Stimulated activated CD4-positive, alpha-beta T cell treated with anti-CD3 and anti-CD28 coated beads, Interleukin-4, amount 100 ng/mL, for 48 hours (primary cell): ENCODE data around the gene FRAS1.
"Not testable (repeated sequence)": the region's sequence is repeated elsewhere in the genome, so short reads cannot be mapped to it uniquely, and the experiment has no call there.

Source experiments
- DNase-seq, 2 donors: peaks; one replicate each; pipeline ENCODE4 v3.0.0-alpha.2; 2020; ENCODE audit warnings: low read depth in 2 of 2

FRAS1 gene

DNA sequence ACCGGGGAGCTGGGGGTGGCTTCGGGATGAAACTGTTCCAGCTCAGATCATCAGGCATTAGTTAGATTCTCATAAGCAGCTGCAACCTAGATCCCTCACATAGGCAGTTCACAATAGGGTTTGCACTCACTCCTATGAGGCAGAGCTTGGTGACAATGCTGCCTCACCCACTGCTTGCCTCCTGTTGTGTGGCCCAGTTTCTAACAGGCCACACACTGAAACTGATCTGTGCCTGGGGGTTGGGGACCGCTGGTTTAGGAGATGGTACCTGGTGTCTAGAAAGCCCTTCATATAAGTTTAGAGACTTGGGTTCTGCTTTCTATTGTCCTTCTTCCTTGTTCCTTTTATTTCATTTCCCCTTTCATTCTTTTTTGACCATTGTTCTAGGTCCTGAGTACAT lies 234.2 kb downstream of the FRAS1 start:
- no peak for DNase-seq

DNA sequence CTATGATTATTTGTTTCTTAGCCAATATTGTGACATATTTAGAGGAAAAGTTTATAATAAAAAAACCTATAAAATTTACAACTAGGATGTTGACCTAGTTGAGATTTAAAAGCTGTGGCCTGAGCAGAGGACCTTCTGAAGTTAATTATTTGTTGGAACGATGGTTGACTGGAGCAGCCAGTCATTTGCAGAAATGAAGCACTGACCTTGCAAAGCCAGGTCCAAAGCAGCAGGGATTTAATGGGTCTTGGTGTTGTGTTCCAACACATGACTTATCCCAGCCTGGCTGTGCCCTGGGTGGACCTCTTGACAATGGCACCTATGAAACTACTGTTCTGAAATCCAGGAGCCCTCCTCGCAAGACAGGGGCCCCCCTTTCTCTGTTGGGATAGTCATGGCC lies 235.2 kb downstream of the FRAS1 start:
- no peak for DNase-seq

DNA sequence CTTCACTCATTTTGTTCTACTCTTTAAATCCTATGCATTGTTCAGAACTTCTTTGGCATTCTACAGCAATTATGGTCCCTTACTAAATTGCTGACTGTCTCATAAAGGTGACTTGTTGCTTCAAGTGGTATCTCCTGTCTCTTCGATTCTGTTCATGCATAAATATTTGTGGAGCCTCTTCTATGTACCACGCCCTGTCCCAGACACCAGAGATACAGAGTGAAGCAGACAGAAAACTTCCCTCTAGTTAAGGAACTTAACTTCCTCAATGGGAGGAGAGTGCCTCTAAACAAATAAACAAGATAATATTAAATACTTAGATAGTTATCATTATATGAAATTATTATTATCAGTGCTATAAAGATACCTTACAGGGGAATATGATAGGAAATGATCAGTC lies 235.7 kb downstream of the FRAS1 start:
- no peak for DNase-seq

DNA sequence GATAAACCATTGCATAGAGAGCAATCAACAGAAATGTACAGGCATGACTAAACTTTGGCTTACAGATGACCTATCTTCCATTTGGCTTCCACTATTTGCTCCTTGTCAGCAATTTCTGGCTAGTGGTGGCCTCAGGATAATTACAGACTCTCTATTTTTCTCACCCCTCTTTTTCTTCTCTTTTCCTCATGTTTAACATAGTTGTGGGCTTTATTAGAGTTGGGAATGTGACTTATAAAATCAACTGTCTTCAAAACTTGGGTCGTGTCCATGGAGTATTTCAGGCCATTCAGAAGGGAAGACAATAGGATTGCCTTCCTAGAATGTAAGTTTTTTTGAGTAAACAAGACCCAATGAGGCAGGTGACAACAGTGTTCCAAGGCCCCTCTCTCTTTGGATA lies 236.2 kb downstream of the FRAS1 start:
- DNase-seq: no peak

DNA sequence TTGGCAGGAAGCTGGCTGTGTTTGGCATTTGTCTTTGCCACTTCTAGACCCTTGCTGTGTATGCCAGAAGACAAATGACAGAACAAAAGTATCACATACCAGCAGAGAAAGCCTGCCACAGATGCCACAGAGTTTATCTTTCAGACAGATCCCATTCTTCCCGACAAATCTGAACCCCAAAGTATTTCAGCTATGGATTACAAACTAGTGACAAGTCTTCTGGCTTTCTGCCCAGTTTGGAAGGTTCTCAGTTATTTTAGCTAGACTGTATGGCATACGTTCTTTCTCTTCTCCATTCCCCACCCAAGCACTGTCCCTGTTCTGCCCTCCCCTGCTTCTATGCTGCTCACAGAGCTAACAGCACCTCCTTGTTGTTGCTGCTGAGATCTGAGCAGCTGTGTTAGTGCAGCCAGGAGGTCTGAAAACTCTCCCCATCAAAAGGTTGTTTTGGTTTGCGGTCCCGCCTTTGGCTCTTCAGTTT lies 236.7 kb downstream of the FRAS1 start:
- no peak for DNase-seq

DNA sequence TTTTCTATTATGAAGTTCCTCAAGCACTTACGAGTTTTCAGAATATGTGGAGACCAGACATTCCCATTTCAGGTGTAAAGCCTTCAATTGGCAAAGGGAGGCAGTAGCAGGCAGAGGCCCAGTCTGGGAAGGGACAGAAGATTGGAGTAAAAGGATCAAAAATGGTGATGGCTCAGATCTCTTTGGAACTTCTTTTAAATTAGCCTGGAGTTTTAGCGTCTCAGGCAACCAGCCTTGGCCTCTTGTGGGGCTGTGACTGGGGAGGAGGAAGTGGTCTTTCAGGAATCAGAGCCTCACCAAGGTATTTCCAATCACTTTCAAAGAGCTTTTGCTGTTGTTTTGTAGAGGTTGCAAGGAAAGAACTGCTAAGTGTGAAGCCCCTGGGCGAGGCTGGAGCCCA lies 239.1 kb downstream of the FRAS1 start:
- DNase-seq: no peak

DNA sequence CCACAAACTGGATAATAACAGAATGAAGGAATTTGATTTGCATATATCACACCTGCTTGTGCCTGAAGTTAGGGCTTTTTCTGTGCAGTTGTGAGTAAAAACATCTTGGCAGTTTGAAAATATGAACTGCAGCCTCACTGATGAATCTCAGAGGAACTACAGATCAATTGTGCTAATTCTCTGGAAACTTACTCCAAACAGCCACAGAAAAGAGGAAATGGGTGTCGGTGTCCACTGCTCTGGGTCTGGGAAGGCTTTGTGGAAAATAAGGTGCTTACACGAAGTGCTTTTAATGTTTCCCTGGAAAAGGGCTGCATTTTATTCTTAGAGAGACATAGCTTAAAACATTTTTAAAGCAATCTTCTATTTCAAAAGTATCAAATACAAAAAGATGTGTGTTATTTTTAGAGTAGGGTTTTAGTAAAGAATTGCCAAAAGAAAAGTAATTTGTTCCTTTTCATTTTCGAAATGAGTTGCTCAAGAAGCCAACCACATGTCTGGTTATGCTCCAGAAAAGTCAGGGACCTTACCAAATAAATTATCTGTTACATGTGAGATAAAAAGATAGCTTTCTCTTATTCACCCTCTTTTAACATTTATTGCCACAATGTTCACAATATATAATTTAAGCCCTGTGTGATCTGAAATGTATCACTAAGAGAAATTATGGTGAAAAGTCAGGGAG lies 240.1 kb downstream of the FRAS1 start:
- no peak for DNase-seq

DNA sequence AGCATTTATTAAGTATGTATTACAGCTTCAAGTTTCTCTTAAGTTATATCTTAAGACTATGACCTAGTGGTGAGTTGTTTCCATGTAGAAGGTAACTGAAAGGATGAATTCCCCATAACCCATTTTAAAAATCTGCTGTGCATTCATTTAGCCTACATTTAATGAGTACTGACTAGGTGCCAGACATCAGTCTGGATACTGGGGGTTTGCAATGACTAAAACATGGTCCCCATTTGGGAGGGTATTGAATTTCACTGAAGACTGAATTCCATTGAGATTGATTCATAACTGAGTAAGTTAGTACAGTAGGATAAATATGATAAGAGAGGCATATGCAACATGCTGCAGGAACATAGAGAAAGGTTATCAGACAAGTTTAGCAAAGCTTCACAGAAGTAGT lies 241.5 kb downstream of the FRAS1 start:
- no peak for DNase-seq

DNA sequence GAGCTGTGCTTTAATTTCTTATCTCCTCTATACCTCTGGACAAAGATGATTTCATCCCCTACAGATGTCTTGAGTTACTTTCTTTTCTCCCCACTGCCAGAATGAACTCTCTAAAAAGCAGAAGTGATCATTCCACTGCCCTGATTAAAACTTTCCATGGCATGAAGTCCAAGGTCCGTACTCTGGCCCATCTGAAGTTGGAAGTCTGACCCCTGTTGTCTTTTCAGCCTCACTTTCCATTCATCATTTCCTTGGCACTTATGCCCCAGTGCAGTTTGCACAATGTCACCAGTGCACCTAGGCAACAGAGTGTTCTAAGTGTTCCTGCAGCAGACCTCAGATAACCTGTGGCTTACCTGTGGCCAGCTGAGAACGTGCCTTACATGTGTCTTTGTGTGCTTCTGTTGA lies 242.4 kb downstream of the FRAS1 start:
- no peak for DNase-seq

DNA sequence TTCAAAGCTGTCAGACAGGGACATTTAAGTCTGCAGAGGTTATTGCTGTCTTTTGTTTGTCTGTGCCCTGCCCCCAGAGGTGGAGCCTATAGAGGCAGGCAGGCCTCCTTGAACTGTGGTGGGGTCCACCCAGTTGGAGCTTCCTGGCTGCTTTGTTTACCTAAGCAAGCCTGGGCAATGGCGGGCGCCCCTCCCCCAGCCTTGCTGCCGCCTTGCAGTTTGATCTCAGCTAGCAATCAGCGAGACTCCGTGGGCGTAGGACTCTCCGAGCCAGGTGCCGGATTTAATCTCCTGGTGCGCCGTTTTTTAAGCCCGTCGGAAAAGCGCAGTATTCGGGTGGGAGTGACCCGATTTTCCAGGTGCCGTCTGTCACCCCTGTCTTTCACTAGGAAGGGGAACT lies 250.1 kb downstream of the FRAS1 start:
- not testable (repeated sequence) for DNase-seq

DNA sequence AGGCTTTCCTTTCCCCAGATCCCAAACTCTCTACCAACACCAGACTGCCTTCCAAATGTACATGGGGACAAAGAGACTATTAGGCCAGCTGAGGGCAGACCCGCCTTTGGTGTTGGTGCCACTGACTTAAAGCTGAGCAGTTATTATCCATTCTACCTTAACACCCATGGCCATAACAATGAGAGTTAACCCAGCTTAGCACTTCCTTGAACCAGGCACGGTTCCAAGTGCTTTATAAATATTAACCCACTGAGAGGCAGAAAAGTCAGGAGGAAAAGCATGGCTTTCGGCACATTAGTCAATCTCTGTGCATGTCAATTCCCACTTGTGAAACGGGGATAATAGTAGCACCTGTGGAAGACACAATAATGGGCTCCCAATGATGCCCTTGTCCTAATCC lies 251.4 kb downstream of the FRAS1 start:
- DNase-seq: no peak

DNA sequence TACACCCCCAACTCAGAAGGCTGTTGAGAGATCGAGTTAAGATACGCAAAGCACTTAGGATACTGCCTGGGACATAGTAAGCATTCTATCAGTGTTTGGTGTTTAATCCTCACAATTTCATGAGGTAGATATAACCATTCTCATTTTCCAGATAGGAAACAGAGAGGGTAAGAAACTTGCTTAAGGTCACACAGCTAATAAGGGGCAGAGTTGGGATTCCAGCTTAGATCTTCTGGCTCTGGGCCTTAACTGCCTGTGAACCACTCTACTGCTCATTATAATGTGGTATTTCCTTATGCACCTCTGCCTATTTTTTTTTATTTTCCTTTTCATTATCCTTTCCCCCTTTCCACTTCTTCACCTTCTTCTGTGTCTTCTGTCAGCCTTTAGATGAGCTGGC lies 252.2 kb downstream of the FRAS1 start:
- no peak for DNase-seq

DNA sequence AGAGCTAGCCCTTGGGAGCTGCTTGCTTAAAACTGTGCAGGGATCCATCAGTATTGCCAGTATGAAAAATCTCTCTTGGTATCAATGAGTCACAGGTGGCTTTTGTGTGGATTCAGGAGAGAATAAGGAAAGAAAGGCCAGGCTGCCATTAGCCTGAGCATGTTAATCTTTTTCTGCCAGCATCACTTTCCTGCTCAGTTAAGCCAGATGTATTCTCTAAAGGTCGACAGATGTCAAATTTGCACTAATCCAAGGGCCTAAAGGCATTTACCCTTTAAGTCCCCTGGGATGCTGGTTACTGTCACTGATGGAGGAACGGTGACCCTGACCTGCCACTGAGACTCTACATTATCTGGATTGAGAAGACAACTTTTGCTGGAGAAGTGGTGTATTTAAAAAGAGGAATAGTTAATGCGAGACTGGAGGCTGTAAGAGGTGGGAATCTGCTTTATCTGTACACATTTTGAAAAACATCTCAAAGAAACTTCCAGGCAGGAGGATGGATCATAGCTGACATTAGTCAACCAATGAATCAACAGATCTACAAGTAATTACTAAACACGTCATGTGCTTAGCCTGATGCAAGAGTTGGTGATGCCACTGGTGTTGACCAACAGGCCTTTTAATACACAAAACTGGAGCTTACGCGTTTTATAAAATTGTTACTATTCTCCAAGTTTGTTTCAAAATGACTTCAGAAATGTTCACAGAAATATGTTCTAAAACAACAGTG lies 253.1 kb downstream of the FRAS1 start:
- DNase-seq: no peak

DNA sequence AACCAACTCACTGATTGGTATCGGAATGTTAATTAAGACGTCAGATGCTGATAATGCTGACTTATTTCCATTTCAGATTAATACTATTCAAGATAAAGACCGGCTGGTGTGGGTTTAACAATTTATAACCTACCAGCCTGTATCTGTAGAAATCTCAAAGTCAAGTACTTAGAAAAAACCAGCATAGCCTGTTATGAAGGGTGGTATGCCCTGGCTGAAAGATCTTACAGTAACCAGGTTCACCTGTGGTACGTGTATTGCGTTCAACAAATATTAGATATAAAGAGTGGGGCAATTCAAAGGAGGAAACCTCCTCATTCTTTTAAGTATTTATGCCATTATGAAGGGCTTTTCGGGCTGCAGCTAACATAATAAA lies 253.6 kb downstream of the FRAS1 start:
- DNase-seq: no peak

DNA sequence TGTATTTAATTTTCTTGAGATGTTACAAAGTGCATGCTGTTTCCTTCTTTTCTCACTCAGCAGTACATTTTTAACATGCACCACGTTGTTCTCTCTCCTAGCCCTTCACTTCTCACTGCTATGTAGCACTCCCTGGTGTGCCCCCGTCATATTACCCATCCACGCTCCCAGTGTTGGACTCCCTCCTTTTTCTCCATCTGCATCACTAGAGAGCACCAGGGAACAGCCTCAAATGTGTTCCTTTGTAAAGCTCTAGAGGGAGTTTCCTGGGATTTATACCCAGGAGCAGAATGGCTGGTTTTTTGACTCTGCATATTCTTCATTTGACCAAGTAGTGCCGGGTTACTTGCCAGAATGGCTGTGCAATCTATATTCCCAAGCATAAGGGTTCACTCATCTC lies 254.2 kb downstream of the FRAS1 start:
- no peak for DNase-seq

DNA sequence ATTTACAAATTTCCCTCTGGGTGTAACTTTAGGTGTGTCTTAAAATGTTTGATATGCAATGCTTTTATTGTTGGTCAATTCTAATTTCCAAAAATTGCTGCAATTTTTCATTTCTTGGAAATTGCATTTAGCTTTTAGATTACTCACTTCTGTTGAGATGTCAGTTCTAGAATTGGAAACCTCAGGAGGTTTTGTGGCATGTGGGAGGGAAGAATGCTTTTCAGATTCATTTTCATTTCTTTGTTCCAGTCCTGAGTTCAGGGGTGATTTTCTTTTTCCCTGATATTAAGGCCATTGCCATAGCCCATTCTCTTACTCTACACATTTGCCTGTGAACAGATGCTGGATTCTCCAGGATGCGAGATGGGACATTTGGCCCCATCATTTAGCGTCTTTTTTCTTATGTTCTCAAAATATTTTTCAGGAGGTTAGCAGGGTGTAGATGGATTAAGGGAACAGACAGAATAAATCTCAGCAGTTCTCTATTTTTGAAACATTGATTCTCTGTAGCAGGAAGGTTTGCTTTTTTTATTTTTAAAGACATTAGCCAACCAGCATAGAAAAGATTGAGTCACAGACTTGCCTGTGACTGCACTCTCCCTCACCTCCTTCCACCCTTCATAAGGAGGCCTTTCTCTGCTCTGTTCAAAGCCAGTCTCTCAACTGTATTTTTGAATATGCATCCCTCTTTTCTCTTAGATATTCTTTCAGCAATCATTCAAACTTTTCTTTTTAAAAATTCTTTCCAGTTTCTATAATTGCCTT lies 256.0 kb downstream of the FRAS1 start:
- no peak for DNase-seq

DNA sequence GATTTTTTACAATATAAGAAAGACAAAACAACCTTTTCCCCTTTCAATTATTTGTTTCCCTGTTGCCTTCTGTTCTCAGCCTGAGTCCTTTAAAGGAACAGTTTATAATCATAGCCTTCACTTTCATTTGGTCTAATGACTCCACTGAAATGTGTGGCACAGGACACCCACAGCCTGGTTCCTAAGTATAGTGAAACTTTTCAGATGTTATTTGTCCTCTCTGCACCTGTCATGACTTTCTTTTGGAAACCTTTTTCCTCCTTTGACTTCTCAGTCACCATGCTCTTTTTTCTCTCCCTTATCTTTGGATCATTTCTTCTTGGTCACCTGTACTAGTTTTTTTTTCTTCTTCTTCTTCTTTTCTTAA lies 256.6 kb downstream of the FRAS1 start:
- no peak for DNase-seq

DNA sequence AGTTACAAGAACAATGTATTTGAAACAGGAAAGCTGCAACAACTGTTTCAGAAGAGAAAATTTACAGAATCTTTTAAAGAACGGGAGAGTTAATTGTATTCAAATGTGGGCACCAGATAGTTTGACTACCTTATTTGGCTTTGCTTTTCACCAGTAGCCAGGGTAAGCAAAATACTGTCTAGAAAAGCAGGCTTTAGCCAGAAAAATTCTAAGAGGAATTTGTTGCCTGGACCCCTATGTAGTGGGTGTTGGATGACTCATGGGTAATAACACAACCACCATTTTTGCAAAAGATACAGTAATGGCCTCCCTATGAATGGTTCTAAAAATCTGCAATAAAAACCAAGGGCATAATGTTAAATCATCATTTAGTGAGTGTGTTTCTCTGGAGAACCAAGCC lies 261.0 kb downstream of the FRAS1 start:
- DNase-seq: no peak

DNA sequence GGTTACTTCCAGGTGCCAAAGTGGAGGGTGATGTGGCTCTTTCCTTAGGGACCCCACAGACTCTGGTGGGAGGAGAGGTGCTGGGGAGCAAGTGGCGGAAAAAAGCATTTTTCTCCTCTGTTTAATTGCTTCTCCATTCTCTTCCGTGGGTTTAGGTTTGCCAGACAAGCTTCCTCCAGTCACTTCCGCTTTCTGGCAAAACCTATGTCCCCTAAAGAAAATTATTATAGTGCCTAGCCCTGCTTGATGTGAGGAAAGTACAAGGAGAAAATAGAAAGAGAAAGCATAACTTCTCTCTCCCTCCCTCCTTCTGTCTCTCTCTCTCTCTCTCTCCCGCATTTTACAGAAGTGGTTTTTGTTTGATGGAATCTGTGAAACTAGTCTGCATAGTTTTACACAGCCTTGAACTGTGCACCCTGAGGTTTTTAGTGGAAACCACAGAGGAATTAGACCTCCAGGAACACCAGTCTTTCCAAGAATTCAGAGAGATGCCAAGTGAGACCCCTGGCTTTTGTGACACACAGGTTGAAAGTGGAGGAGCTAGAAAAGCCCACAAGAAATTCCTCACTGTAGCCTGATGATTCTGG lies 263.3 kb downstream of the FRAS1 start:
- no peak for DNase-seq

DNA sequence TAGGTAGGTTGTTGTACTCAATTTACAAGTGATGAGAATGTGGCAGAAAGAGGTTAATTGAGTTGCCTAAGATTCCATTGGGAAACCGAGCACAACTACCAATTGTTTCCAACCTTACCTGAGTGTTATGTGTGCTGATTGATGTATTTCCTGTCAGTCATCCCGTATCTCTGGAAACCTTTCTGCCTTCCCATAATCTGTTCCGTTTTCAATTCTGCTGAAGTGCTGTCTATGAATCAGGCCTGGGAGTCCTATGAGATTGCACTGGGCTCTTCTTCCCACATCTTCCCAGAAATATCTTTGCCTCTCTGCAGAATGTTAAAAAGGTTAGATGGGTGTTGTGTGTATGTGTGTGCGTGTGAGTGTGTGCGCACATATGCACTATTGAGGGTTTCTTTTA lies 264.9 kb downstream of the FRAS1 start:
- DNase-seq: no peak

DNA sequence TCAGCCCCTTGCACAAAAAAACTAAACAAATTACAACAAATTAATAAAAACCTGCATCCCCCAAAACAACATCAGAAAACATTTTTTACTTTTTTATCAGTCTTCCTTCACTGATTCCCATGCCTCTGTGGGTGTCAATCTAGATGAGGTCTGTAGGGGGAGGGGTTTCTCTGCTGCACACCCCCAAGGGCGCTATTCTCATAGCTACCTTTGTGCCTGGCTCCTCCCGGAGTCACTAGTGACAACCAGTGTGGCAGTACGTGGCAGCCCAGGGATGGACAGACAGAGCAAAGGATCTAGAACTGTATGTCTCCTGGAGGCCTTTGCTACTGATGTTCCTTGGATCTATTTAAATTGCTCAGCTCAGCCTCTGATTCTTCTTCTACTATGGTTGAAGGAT lies 266.3 kb downstream of the FRAS1 start:
- no peak for DNase-seq

DNA sequence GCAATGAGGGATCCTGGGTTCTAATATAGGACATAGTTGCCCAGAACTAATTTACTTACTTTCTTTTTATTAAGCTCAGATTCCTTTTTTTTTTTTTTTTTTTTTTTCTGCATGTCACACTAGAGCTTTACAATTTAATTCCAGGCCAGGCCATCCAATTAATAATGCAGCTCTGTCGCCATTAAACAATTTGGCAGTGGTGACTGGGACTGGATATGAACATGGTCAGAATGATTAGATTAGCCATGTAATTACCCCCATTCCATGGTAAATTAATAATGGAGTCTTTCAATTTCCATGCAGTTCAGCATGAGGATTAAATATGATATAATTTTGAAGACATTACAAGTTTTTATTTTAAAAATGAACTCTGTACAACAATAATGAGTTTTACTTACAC lies 267.5 kb downstream of the FRAS1 start:
- no peak for DNase-seq
